Measurements from ENCODE around the gene CCS.
"Not testable (repeated sequence)": the region's sequence is repeated elsewhere in the genome, so short reads cannot be mapped to it uniquely, and the experiment has no call there.

The CCS gene

GRCh38 chr11:66592457-66593302 lies at the start of gene CCS, which contains the start of gene CCDC87:
Gene CCS (plus strand): TSS chr11:66593185. CDS start chr11:66593262, 77 bp downstream.
Gene CCDC87 (minus strand): TSS chr11:66593063. CDS start chr11:66593015, 48 bp downstream.
- DNase-seq: peak; percentile 82

- no peak for DNase-seq
These were observed 49.5 kb upstream of the CCS start for GRCh38 chr11:66543263-66544107.

GRCh38 chr11:66544952-66545351 lies 48.0 kb upstream of the CCS start:
- not testable (repeated sequence) for DNase-seq

- peak; percentile 55 for DNase-seq
These were observed 47.2 kb upstream of the CCS start, which contains the start of gene ZDHHC24 for GRCh38 chr11:66545701-66546367. Gene ZDHHC24 (minus strand): TSS chr11:66546048. CDS start chr11:66546003, 45 bp downstream.

GRCh38 chr11:66546368-66546965 lies 46.5 kb upstream of the CCS start, which contains the start of gene ACTN3:
Gene ACTN3 (plus strand): TSS chr11:66546903. CDS start chr11:66546938, 35 bp downstream.
- DNase-seq: no peak

- DNase-seq: no peak
These were observed 45.9 kb upstream of the CCS start for GRCh38 chr11:66546966-66547661.

GRCh38 chr11:66547662-66548009 lies 45.3 kb upstream of the CCS start:
- no peak for DNase-seq

- DNase-seq: peak; percentile 21
These were observed 44.9 kb upstream of the CCS start for GRCh38 chr11:66548041-66548440.

GRCh38 chr11:66548774-66549630 lies 44.0 kb upstream of the CCS start:
- no peak for DNase-seq

GRCh38 chr11:66549696-66550095 lies 43.3 kb upstream of the CCS start:
- no peak for DNase-seq

GRCh38 chr11:66550887-66551286 lies 42.1 kb upstream of the CCS start:
- no peak for DNase-seq

GRCh38 chr11:66554602-66555001 lies 38.4 kb upstream of the CCS start:
- DNase-seq: no peak

GRCh38 chr11:66555416-66555815 lies 37.6 kb upstream of the CCS start:
- DNase-seq: no peak

GRCh38 chr11:66556086-66556485 lies 36.9 kb upstream of the CCS start:
- DNase-seq: no peak

GRCh38 chr11:66557733-66558326 lies 35.2 kb upstream of the CCS start:
- no peak for DNase-seq

- no peak for DNase-seq
These were observed 33.7 kb upstream of the CCS start for GRCh38 chr11:66559142-66559865.

- no peak for DNase-seq
These were observed 32.9 kb upstream of the CCS start for GRCh38 chr11:66559866-66560676.

GRCh38 chr11:66561178-66561974 lies 31.6 kb upstream of the CCS start:
- DNase-seq: no peak

Data from NCI-H1694 (cell line).